ENCODE results near the gene E2F4. TPM values are rescaled to one million over a fixed set of nuclear protein-coding genes. Genes with fewer than 3 reads are reported as not detected.

Gene E2F4
- total RNA-seq = 132 and 133 TPM in 2 replicates

- intact Hi-C loops (cut with micrococcal nuclease) = loop anchor here (1.0 to 2.0 kb wide), 2 partner anchors 35 to 52 kb away; partner anchors contain the start of gene TMEM208
Observed at GRCh38 chr16:67191995-67192681, at the start of gene E2F4. TSS of gene E2F4 (plus strand) at chr16:67192155. CDS start at chr16:67192228, 73 bp downstream.

- intact Hi-C loops (cut with micrococcal nuclease) = no loop called here
Observed at GRCh38 chr16:67142342-67142741, 49.6 kb upstream of the E2F4 start.

- intact Hi-C loops (cut with micrococcal nuclease) = no loop called here
Observed at GRCh38 chr16:67144943-67145342, 47.0 kb upstream of the E2F4 start.

- intact Hi-C loops (cut with micrococcal nuclease) = no loop called here
Observed at GRCh38 chr16:67145746-67146145, 46.2 kb upstream of the E2F4 start.

- intact Hi-C loops (cut with micrococcal nuclease) = no loop called here
Observed at GRCh38 chr16:67146523-67147357, 45.2 kb upstream of the E2F4 start.

GRCh38 chr16:67147437-67148140, 44.4 kb upstream of the E2F4 start:
- intact Hi-C loops (cut with micrococcal nuclease) = no loop called here

- intact Hi-C loops (cut with micrococcal nuclease) = no loop called here
Observed at GRCh38 chr16:67148221-67148620, 43.7 kb upstream of the E2F4 start.

- intact Hi-C loops (cut with micrococcal nuclease) = no loop called here
Observed at GRCh38 chr16:67148656-67149275, 43.2 kb upstream of the E2F4 start.

GRCh38 chr16:67149276-67150046, 42.5 kb upstream of the E2F4 start:
- intact Hi-C loops (cut with micrococcal nuclease) = no loop called here

GRCh38 chr16:67150047-67150832, 41.7 kb upstream of the E2F4 start:
- intact Hi-C loops (cut with micrococcal nuclease) = no loop called here

GRCh38 chr16:67150833-67151396, 41.0 kb upstream of the E2F4 start, which contains the start of gene B3GNT9:
TSS of gene B3GNT9 (minus strand) at chr16:67150998. CDS start at chr16:67150485, 513 bp downstream.
- intact Hi-C loops (cut with micrococcal nuclease) = no loop called here

- intact Hi-C loops (cut with micrococcal nuclease) = no loop called here
Observed at GRCh38 chr16:67151431-67152097, 40.4 kb upstream of the E2F4 start.

GRCh38 chr16:67154578-67155294, 37.2 kb upstream of the E2F4 start:
- intact Hi-C loops (cut with micrococcal nuclease) = loop anchor here (1.0 to 5.0 kb wide), 6 partner anchors 47 to 207 kb away; partner anchors contain the start of genes CES3, FHOD1, PHAF1 and SLC9A5

- intact Hi-C loops (cut with micrococcal nuclease) = loop anchor here (1.0 to 5.0 kb wide), 6 partner anchors 48 to 208 kb away; partner anchors contain the start of genes CES3, FHOD1, PHAF1 and SLC9A5
Observed at GRCh38 chr16:67155295-67156142, 36.4 kb upstream of the E2F4 start.

- intact Hi-C loops (cut with micrococcal nuclease) = loop anchor here (5.0 kb wide), 4 partner anchors 49 to 209 kb away; partner anchors contain the start of genes CES3, FHOD1, PHAF1 and SLC9A5
Observed at GRCh38 chr16:67156143-67156844, 35.7 kb upstream of the E2F4 start.

- intact Hi-C loops (cut with micrococcal nuclease) = loop anchor here (5.0 kb wide), 4 partner anchors 50 to 210 kb away; partner anchors contain the start of genes CES3, FHOD1, PHAF1 and SLC9A5
Observed at GRCh38 chr16:67157106-67157748, 34.7 kb upstream of the E2F4 start.
